Skeletal muscle tissue (tissue), 4 donors: Measurements from ENCODE around the gene TMIGD3. TPM values are rescaled to one million over a fixed set of nuclear protein-coding genes. Genes with fewer than 3 reads are reported as not detected.

Experiments
- H3K27ac ChIP-seq: one replicate; pipeline ENCODE4 v1.7.0; 2013; ENCODE audit warnings: mild to moderate bottlenecking, low read depth, low read length, inconsistent platforms
- H3K27me3 ChIP-seq, 3 donors: one replicate each; pipeline ENCODE4 v1.7.0; 2013; ENCODE audit warnings: low read length in 3 of 3; ENCODE audit not compliant: control insufficient read depth in 3 of 3, insufficient read depth in 3 of 3
- H3K36me3 ChIP-seq, 3 donors: one replicate each; pipeline ENCODE4 v1.7.0; 2013; ENCODE audit warnings: low read length in 3 of 3; ENCODE audit not compliant: control insufficient read depth in 3 of 3, insufficient read depth in 3 of 3
- H3K4me1 ChIP-seq, 3 donors: one replicate each; pipeline ENCODE4 v1.7.0; 2013; ENCODE audit warnings: low read length in 3 of 3, mild to moderate bottlenecking in 3 of 3; ENCODE audit not compliant: control insufficient read depth in 3 of 3, insufficient read depth in 3 of 3
- H3K4me3 ChIP-seq, 3 donors: one replicate each; pipeline ENCODE4 v1.7.0; 2013; ENCODE audit warnings: low read length in 3 of 3
- H3K9ac ChIP-seq, 3 donors: one replicate each; pipeline ENCODE4 v1.7.0; 2013; ENCODE audit warnings: low read length in 3 of 3, mild to moderate bottlenecking in 3 of 3, moderate library complexity in 2 of 3, low read depth in 1 of 3
- H3K9me3 ChIP-seq, 3 donors: one replicate each; pipeline ENCODE4 v1.7.0; 2013; ENCODE audit warnings: low read length in 3 of 3; ENCODE audit not compliant: control insufficient read depth in 3 of 3
- total RNA-seq: library from RNA; depleted of rRNA; stranded (reverse); fragments of >200 nt; gene quantifications from one replicate; pipeline ENCODE4 v1.2.3, GENCODE V29; 2014
- donor health status: Osteomylitis.

TMIGD3 gene
- total RNA-seq, 1 donor from 2014 or later = 1.6 TPM

GRCh38 chr1:111468717-111469100, 34.7 kb downstream of the TMIGD3 start:
- Histone ChIP-seq H3K36me3 (peaks cover 20 to 54% (median 43%) of the 10 kb centered on the region in 3 donors), H3K9ac (no peak overlapping the region), H3K27ac (no peak overlapping the region), H3K4me1 (no peaks in the 10 kb centered on the region), H3K9me3 (no peaks in the 10 kb centered on the region), H3K27me3 (no peaks in the 10 kb centered on the region), H3K4me3 (no peak overlapping the region)

GRCh38 chr1:111467865-111468716, 35.3 kb downstream of the TMIGD3 start:
- no peak overlapping the region for H3K27ac ChIP-seq
- peaks cover 20 to 54% (median 46%) of the 10 kb centered on the region in 3 donors for H3K36me3 ChIP-seq
- H3K9me3 ChIP-seq = no peaks in the 10 kb centered on the region
- H3K9ac ChIP-seq = no peak overlapping the region
- H3K4me3 ChIP-seq = no peak overlapping the region
- H3K27me3 ChIP-seq = no peaks in the 10 kb centered on the region
- no peaks in the 10 kb centered on the region for H3K4me1 ChIP-seq

- Histone ChIP-seq H3K27ac (no peak overlapping the region), H3K9ac (no peak overlapping the region), H3K4me1 (no peaks in the 10 kb centered on the region), H3K9me3 (no peaks in the 10 kb centered on the region), H3K27me3 (no peaks in the 10 kb centered on the region), H3K36me3 (peaks cover 24 to 54% (median 51%) of the 10 kb centered on the region in 3 donors), H3K4me3 (no peak overlapping the region)
These were observed 37.0 kb downstream of the TMIGD3 start for GRCh38 chr1:111466480-111466879.

GRCh38 chr1:111465754-111466153, 37.7 kb downstream of the TMIGD3 start:
- Histone ChIP-seq H3K9ac (no peak overlapping the region), H3K27me3 (no peaks in the 10 kb centered on the region), H3K36me3 (peaks cover 24 to 55% (median 49%) of the 10 kb centered on the region in 3 donors), H3K4me1 (no peaks in the 10 kb centered on the region), H3K27ac (no peak overlapping the region), H3K4me3 (no peak overlapping the region), H3K9me3 (no peaks in the 10 kb centered on the region)

- Histone ChIP-seq H3K9me3 (no peaks in the 10 kb centered on the region), H3K27ac (no peak overlapping the region)
These were observed 40.3 kb downstream of the TMIGD3 start for GRCh38 chr1:111463029-111463683.

GRCh38 chr1:111462370-111463028, 40.9 kb downstream of the TMIGD3 start:
- Histone ChIP-seq H3K4me3 (no peak overlapping the region), H3K4me1 (no peaks in the 10 kb centered on the region), H3K27ac (no peak overlapping the region), H3K9me3 (no peaks in the 10 kb centered on the region), H3K36me3 (peaks cover 18 to 57% (median 43%) of the 10 kb centered on the region in 3 donors), H3K27me3 (no peaks in the 10 kb centered on the region), H3K9ac (no peak overlapping the region)

More at GRCh38 chr1:111463029-111463683, 40.3 kb downstream of the TMIGD3 start:
- Histone ChIP-seq H3K27me3 (no peaks in the 10 kb centered on the region), H3K9ac (no peak overlapping the region), H3K36me3 (peaks cover 19 to 54% (median 42%) of the 10 kb centered on the region in 3 donors), H3K4me1 (no peaks in the 10 kb centered on the region), H3K4me3 (no peak overlapping the region)

- no peaks in the 10 kb centered on the region for H3K9me3 ChIP-seq
- H3K4me1 ChIP-seq = no peaks in the 10 kb centered on the region
- no peak overlapping the region for H3K27ac ChIP-seq
- H3K36me3 ChIP-seq = peaks cover 24 to 60% (median 50%) of the 10 kb centered on the region in 3 donors
- no peak overlapping the region for H3K9ac ChIP-seq
- H3K27me3 ChIP-seq = no peaks in the 10 kb centered on the region
- H3K4me3 ChIP-seq = no peak overlapping the region
These were observed 41.7 kb downstream of the TMIGD3 start for GRCh38 chr1:111461765-111462164.

GRCh38 chr1:111455642-111456031, 47.8 kb downstream of the TMIGD3 start:
- Histone ChIP-seq H3K4me3 (no peak overlapping the region), H3K4me1 (peaks cover 20 to 26% (median 25%) of the 10 kb centered on the region in 3 donors), H3K9me3 (no peaks in the 10 kb centered on the region), H3K9ac (no peak overlapping the region), H3K27ac (no peak overlapping the region), H3K27me3 (no peaks in the 10 kb centered on the region), H3K36me3 (peaks cover 23 to 56% (median 50%) of the 10 kb centered on the region in 3 donors)

GRCh38 chr1:111454859-111455641, 48.4 kb downstream of the TMIGD3 start:
- Histone ChIP-seq H3K36me3 (peaks cover 23 to 54% (median 47%) of the 10 kb centered on the region in 3 donors), H3K9ac (no peak overlapping the region), H3K4me1 (peaks cover 25 to 32% (median 30%) of the 10 kb centered on the region in 3 donors), H3K9me3 (no peaks in the 10 kb centered on the region), H3K4me3 (no peak overlapping the region), H3K27ac (no peak overlapping the region), H3K27me3 (no peaks in the 10 kb centered on the region)
